Gastrocnemius medialis (tissue), 4 donors: ENCODE results near the gene MGAT5. TPM values are rescaled to one million over a fixed set of nuclear protein-coding genes. Genes with fewer than 3 reads are reported as not detected.

Source experiments
- ATAC-seq, 2 donors: fragments of 150-250 bp; one replicate each; pipeline ENCODE4 v1.9.1; 2016
- DNase-seq, 2 donors: peaks; one replicate each; pipeline ENCODE4 v3.0.0-alpha.2; 2019
- H3K27ac ChIP-seq, 4 donors: fragments of 200-600 bp; sonication (generic); 1 replicate in 1 of 4; 2 replicates in 3 of 4; pipeline ENCODE4 v1.5.1; 2016 to 2018; ENCODE audit warnings: mild to moderate bottlenecking in 2 of 4, moderate library complexity in 1 of 4
- H3K27me3 ChIP-seq, 3 donors: fragments of 200-600 bp; sonication (generic) in 2 of 3; 1 replicate in 1 of 3; 2 replicates in 2 of 3; pipeline versions ENCODE4 v1.5.1 to v1.6.0; 2016 to 2019; ENCODE audit warnings: mild to moderate bottlenecking in 1 of 3, moderate library complexity in 1 of 3
- H3K36me3 ChIP-seq, 2 donors: fragments of 200-600 bp; sonication (generic) in 1 of 2; one replicate each; pipeline ENCODE4 v1.5.1; 2017 to 2018
- H3K4me1 ChIP-seq, 2 donors: fragments of 200-600 bp; sonication (generic) in 1 of 2; one replicate each; pipeline ENCODE4 v1.5.1; 2016 to 2017; ENCODE audit warnings: mild to moderate bottlenecking in 2 of 2
- H3K4me3 ChIP-seq, 4 donors: fragments of 200-600 bp; sonication (generic) in 3 of 4; 1 replicate in 1 of 4; 2 replicates in 3 of 4; pipeline ENCODE4 v1.5.1; 2016 to 2019; ENCODE audit warnings: mild to moderate bottlenecking in 2 of 4
- H3K9me3 ChIP-seq, 3 donors: fragments of 200-600 bp; sonication (generic) in 2 of 3; 1 replicate in 1 of 3; 2 replicates in 2 of 3; pipeline ENCODE4 v1.5.1; 2016 to 2019
- POLR2A ChIP-seq, 2 donors: fragments of 450-650 bp; IDR thresholded peaks; one replicate each; pipeline ENCODE4 v1.6.1; 2017; ENCODE audit warnings: antibody characterized with exemption in 2 of 2, mild to moderate bottlenecking in 2 of 2, moderate library complexity in 2 of 2
- in situ Hi-C, 4 donors: fragments of 200-750 bp; cut with MboI; loops; one replicate each; pipeline versions ENCODE4 v1.15.0 to v1.8.0; 2017; ENCODE audit warnings: low sequenced_read_pairs in 4 of 4
- intact Hi-C: fragments of 100-400 bp; cut with DNase I; formaldehyde crosslinking; loops from one replicate; pipeline ENCODE4 v1.15.1; 2023; ENCODE audit warnings: low total_unique reads
- total RNA-seq, 4 donors: library from RNA; depleted of rRNA; stranded (reverse); fragments of >200 nt; gene quantifications; one replicate each; pipeline versions ENCODE4 v1.1.0 to v1.2.3, GENCODE V29; 2016
- TF ChIP-seq, protein P1 (sequence below), 5 experiments: fragments of 450-650 bp in 3 of 5; fragments of 200-600 bp in 2 of 5; sonication (generic) in 2 of 5; IDR thresholded peaks in 4 of 5; conservative IDR thresholded peaks in 1 of 5; 1 replicate in 4 of 5; 2 replicates in 1 of 5; pipeline ENCODE4 v1.5.1; 2016 to 2019; ENCODE audit warnings: antibody characterized with exemption in 5 of 5, mild to moderate bottlenecking in 3 of 5, moderate library complexity in 3 of 5

The MGAT5 gene
- total RNA-seq, 4 donors from 2014 or later, result 3.0 to 4.9 (median 3.3) TPM

DNA sequence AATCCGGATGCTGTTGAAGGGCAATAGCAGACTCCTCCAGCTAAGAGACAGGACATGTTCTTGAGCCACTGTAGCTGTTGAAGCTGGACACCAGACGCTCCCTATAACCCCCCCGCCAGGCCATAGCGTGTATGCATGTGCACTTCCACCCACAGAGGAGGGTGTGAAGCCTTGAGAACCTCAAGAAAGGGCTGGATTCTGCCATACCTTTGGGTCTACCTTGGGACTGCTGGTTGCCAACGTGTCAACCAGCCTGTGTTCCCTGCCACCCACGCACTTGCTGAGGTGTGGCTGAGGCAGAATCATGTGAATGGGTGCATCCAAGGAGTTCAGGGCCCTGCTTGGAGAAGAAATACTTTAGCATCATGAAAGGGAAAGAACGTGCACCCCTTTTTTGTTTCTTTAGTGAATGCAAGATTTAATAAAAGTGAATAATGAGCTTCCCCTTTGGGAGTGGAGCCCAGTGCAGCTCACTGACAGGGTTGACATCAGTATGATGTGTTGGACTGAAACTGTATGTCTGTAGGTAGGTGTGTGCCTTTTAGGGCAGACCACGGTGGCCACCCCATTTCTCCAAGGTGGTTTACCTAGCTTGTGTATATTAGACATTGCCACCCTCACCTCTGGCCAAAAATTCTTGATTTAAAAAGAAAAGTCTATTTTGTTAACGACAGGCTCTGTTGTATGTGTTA lies 198.3 kb downstream of the MGAT5 start:
- no peak for DNase-seq
- ATAC-seq, result no peak
- in situ Hi-C loops, result loop anchor here in 2 of 4 donors (25.0 kb wide), 1 partner anchor 435 kb away; no protein-coding TSS in a partner anchor
- intact Hi-C loops, result no loop called here
- no peaks in the 10 kb centered on the region for H3K27me3 ChIP-seq
- H3K9me3 ChIP-seq, result no peaks in the 10 kb centered on the region
- H3K4me1 ChIP-seq, result no peaks in the 10 kb centered on the region
- H3K36me3 ChIP-seq, result no peaks in the 10 kb centered on the region
- no peak overlapping the region for H3K27ac ChIP-seq
- H3K4me3 ChIP-seq, result no peak overlapping the region
- TF ChIP-seq POLR2A (IDR thresholded peaks at IDR 0.05), result no peak
- TF ChIP-seq, protein P1, sequence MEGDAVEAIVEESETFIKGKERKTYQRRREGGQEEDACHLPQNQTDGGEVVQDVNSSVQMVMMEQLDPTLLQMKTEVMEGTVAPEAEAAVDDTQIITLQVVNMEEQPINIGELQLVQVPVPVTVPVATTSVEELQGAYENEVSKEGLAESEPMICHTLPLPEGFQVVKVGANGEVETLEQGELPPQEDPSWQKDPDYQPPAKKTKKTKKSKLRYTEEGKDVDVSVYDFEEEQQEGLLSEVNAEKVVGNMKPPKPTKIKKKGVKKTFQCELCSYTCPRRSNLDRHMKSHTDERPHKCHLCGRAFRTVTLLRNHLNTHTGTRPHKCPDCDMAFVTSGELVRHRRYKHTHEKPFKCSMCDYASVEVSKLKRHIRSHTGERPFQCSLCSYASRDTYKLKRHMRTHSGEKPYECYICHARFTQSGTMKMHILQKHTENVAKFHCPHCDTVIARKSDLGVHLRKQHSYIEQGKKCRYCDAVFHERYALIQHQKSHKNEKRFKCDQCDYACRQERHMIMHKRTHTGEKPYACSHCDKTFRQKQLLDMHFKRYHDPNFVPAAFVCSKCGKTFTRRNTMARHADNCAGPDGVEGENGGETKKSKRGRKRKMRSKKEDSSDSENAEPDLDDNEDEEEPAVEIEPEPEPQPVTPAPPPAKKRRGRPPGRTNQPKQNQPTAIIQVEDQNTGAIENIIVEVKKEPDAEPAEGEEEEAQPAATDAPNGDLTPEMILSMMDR (IDR thresholded peaks at IDR 0.05 in 4 of 5, conservative IDR thresholded peaks at IDR 0.05 in 1 of 5), result no peak

DNA sequence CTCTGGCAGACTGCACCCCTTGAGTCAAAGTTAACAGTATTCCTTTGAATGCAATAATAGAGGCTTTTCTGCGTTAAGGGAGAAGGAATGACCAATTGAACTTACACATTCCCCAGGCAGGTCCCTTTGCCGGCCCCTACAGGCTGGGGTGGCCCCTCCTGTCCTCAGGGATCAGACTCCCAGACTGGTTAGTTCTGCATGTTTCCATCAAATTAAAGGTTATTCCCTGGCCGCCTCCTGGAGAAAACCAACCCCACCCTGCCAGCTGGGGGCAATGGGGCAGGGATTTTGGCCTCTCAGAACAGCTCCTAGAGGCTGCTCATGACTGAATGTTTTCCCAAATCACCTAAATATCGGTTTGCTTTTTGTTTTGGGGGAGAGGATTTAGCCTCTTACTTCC lies 199.6 kb downstream of the MGAT5 start:
- intact Hi-C loops, result no loop called here

DNA sequence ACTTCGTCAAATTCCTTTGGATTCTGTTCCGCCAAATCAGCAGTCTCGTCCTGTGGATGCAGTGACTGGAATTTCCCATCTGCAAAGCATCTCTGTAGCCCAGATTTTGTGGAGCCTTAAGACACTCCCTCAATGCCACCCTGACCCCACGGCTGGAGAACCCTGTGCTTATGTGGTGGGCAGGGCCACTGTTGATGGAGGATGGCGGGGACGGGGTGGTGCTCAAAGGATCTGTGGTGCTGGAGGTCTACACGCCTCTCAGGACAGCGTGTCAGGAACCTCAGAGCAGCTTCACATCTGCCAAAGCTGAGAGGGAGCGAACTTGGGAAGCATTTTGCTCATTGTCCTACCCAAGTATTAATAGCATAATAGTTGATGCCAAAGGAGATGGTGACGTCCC lies 200.1 kb downstream of the MGAT5 start:
- Histone ChIP-seq H3K4me3 (no peak overlapping the region), H3K36me3 (no peaks in the 10 kb centered on the region), H3K27ac (no peak overlapping the region), H3K27me3 (no peaks in the 10 kb centered on the region), H3K4me1 (no peaks in the 10 kb centered on the region), H3K9me3 (no peaks in the 10 kb centered on the region)
- in situ Hi-C loops (loop anchor here in 2 of 4 donors (25.0 kb wide), 1 partner anchor 433 kb away; no protein-coding TSS in a partner anchor), intact Hi-C loops (no loop called here)
- DNase-seq (no peak), ATAC-seq (no peak)
- TF ChIP-seq, protein P1 (IDR thresholded peaks at IDR 0.05 in 4 of 5, conservative IDR thresholded peaks at IDR 0.05 in 1 of 5), result no peak
- TF ChIP-seq POLR2A (IDR thresholded peaks at IDR 0.05), result no peak

More for the DNA sequence above, 199.6 kb downstream of the MGAT5 start:
- H3K9me3 ChIP-seq, result no peaks in the 10 kb centered on the region
- H3K4me3 ChIP-seq, result no peak overlapping the region
- ATAC-seq (no peak), DNase-seq (no peak)
- no peaks in the 10 kb centered on the region for H3K27me3 ChIP-seq
- no peaks in the 10 kb centered on the region for H3K4me1 ChIP-seq
- H3K36me3 ChIP-seq, result no peaks in the 10 kb centered on the region
- in situ Hi-C loops, result loop anchor here in 2 of 4 donors (25.0 kb wide), 1 partner anchor 434 kb away; no protein-coding TSS in a partner anchor
- TF ChIP-seq POLR2A (IDR thresholded peaks at IDR 0.05), result no peak
- TF ChIP-seq, protein P1 (IDR thresholded peaks at IDR 0.05 in 4 of 5, conservative IDR thresholded peaks at IDR 0.05 in 1 of 5), result no peak
- H3K27ac ChIP-seq, result no peak overlapping the region

DNA sequence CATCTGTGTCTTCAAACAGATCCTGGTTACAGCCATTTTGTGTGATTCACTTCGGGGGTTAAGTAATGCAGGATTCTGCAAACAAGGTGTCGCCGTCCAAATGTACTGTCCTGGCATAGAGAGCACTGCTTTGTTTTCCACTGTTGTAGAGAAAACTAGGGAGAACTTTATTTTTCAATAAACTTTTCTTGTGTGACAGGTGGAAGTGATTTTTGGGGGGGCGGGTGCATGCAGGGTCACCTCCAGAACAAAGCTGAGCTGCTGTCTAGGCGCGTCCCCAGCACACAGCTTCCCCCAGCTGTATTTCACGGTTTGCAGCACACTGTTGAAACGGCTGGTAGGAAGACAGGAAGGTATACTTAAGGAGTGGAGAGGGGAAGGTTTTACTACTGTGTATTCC lies 200.6 kb downstream of the MGAT5 start:
- no peak overlapping the region for H3K27ac ChIP-seq
- in situ Hi-C loops, result loop anchor here in 2 of 4 donors (25.0 kb wide), 1 partner anchor 433 kb away; no protein-coding TSS in a partner anchor

More for the DNA sequence above, 200.6 kb downstream of the MGAT5 start:
- Histone ChIP-seq H3K36me3 (no peaks in the 10 kb centered on the region), H3K27me3 (no peaks in the 10 kb centered on the region), H3K9me3 (no peaks in the 10 kb centered on the region), H3K4me1 (no peaks in the 10 kb centered on the region), H3K4me3 (no peak overlapping the region)
- DNase-seq (no peak), ATAC-seq (no peak)
- intact Hi-C loops, result no loop called here
- no peak for TF ChIP-seq POLR2A (IDR thresholded peaks at IDR 0.05)
- TF ChIP-seq, protein P1 (IDR thresholded peaks at IDR 0.05 in 4 of 5, conservative IDR thresholded peaks at IDR 0.05 in 1 of 5), result no peak
